HG03354 (cell line): ENCODE data around the gene LIFR.

Source experiments
- ATAC-seq: cut with Tn5 transposase; IDR thresholded peaks from one replicate; pipeline ENCODE4 v1.9.1; 2021; ENCODE audit warnings: mild to moderate bottlenecking; ENCODE audit not compliant: unreplicated experiment, poor library complexity, severe bottlenecking

Gene LIFR

GRCh38 chr5:38450627-38451026 lies 105.8 kb downstream of the LIFR start:
- no peak for ATAC-seq

- no peak for ATAC-seq
Measured at GRCh38 chr5:38448568-38449350, 107.7 kb downstream of the LIFR start.

GRCh38 chr5:38447786-38448185 lies 108.7 kb downstream of the LIFR start:
- ATAC-seq = no peak

GRCh38 chr5:38447056-38447455 lies 109.4 kb downstream of the LIFR start:
- ATAC-seq = no peak

- no peak for ATAC-seq
Measured at GRCh38 chr5:38446029-38446522, 110.4 kb downstream of the LIFR start.

- ATAC-seq = no peak
Measured at GRCh38 chr5:38445374-38446028, 110.9 kb downstream of the LIFR start.

GRCh38 chr5:38443390-38443789 lies 113.1 kb downstream of the LIFR start:
- ATAC-seq = no peak

- no peak for ATAC-seq
Measured at GRCh38 chr5:38442247-38442573, 114.2 kb downstream of the LIFR start.

- ATAC-seq = peak; percentile 100
Measured at GRCh38 chr5:38441453-38442246, 114.8 kb downstream of the LIFR start.

GRCh38 chr5:38438757-38439156 lies 117.7 kb downstream of the LIFR start:
- no peak for ATAC-seq

GRCh38 chr5:38434966-38435705 lies 121.3 kb downstream of the LIFR start:
- ATAC-seq = no peak

- no peak for ATAC-seq
Measured at GRCh38 chr5:38433160-38433861, 123.1 kb downstream of the LIFR start.

GRCh38 chr5:38431242-38431853 lies 125.1 kb downstream of the LIFR start:
- no peak for ATAC-seq

- no peak for ATAC-seq
Measured at GRCh38 chr5:38426986-38427950, 129.2 kb downstream of the LIFR start.

- ATAC-seq = no peak
Measured at GRCh38 chr5:38426490-38426889, 130.0 kb downstream of the LIFR start.
